GM19023 (cell line): ENCODE measurements around the gene PAOX.
"Not testable (repeated sequence)": the region's sequence is repeated elsewhere in the genome, so short reads cannot be mapped to it uniquely, and the experiment has no call there.

ENCODE experiments used
- ATAC-seq: cut with Tn5 transposase; IDR thresholded peaks from one replicate; pipeline ENCODE4 v1.9.1; 2021; ENCODE audit warnings: mild to moderate bottlenecking, moderate library complexity; ENCODE audit not compliant: unreplicated experiment

Gene PAOX

DNA sequence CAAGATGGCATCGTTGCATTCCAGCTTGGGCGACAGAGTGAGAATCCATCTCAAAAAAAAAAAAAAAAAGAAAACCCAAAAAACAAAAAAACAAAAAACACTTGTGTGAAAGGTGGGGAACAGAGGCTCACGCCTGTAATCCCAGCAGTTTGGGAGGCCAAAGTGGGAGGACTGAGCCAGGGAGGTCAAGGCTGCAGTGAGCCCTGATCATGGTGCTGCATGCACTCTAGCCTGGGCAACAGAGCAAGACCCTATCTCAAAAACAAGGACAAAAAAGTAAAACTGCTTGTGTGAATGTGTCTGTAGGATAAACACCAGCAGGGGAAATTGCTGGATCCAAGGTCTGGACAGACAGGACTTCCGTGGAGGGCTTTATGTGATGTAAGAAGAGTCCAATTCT is 4.5 kb downstream of the PAOX start:
- ATAC-seq, result no peak

DNA sequence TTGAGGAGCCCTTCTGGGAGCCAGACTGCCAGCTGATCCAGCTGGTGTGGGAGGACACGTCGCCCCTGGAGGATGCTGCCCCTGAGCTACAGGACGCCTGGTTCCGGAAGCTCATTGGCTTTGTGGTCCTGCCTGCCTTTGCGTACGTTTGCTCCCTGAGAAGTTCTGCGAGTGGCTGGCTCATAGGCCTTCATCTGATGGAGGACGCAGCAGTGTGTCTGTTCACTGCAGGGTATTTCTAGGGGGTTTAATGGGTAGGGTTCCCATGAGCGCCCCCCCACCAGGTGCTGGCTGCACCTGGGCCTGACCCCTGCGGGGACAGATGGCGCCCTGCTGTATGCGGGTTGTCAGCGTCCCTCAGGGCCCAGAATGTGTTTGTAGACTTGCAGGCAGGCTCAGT is 5.0 kb downstream of the PAOX start:
- no peak for ATAC-seq

GRCh38 chr10:133385214-133385613 is 6.2 kb downstream of the PAOX start:
- no peak for ATAC-seq

DNA sequence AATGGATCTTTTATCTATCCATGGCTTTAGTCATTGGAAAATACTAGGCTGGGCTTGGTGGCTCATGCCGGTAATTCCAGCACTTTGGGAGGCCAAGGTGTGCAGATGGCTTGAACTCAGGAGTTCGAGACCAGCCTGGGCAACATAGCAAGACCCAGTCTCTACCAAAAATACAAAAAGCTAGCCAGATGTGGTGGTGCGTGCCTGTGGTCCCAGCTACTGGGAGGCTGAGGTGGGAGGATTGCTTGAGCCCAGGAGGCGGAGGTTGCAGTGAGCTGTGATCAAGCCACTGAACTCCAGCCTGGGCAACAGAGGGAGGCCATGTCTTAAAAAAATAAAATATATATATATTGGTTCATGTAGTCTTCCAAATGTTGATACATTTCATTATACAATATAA is 7.9 kb downstream of the PAOX start:
- not testable (repeated sequence) for ATAC-seq

DNA sequence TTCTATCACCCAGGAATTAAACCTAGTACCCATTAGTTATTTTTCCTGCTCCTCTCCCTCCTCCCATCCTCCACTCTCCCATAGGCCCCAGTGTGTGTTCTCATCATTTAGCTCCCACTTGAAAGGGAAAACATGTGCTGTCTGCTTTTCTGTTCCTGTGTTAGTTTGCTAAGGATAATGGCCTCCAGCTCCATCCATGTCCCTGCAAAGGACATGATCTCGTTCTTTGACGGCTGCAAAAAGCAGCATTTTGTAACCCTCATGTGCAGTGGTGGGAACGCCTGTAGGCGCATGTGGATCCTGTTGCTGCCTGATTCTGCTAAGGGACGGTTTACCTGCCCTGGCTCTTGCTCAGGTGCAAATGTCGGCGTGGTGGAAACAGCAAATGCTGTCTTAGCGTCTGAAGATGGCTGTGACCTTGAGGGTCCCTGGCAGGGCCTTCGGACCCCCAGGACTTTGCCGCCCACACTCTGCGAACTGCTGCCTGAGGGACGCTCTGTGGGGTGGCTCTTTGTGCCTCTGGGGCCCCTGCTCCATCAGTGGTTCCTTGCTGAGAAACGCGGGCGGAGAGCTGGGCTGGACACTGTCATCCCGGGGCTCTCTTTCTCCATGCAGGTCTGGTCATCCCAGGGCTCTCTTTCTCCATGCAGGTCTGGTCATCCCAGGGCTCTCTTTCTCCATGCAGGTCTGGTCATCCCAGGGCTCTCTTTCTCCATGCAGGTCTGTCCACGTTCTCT is 9.3 kb downstream of the PAOX start:
- ATAC-seq, result peak; percentile 1

- peak; percentile 82 for ATAC-seq
Observed at GRCh38 chr10:133388973-133389818, 10.1 kb downstream of the PAOX start.

- no peak for ATAC-seq
Observed at GRCh38 chr10:133390597-133391248, 11.7 kb downstream of the PAOX start.

GRCh38 chr10:133391249-133391635 is 12.2 kb downstream of the PAOX start:
- no peak for ATAC-seq

- ATAC-seq, result no peak
Observed at GRCh38 chr10:133391761-133392518, 12.9 kb downstream of the PAOX start.

DNA sequence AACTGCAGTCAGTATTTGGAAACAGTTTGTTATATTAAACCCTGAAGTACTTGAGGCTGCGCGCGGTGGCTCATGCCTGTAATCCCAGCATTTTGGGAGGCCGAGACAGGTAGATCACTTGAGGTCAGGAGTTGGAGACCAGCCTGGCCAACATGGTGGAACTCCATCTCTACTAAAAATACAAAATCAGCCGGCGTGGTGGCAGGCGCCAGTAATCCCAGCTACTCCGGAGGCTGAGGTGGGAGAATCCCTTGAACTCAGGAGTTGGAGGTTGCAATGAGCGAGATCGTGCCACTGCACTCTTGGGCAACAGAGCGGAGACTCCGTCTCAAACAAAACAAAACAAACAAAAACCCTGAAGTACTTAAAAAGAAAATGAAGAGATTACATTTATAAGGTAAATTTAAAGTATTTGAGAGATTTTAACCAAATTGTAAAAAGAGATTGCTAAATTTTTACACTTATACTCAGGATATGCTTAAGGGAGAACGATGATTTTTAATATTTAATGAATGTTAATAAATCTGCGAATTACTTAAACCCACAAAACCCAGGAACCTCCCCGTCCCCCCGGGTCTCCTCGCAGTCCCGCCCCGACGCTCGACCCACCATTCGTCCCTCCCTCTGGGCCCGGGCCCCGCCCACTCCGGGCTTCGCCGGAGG is 14.5 kb downstream of the PAOX start:
- no peak for ATAC-seq

GRCh38 chr10:133394064-133394663 is 15.1 kb downstream of the PAOX start, which contains the start of gene MTG1:
TSS of gene MTG1 (plus strand) at chr10:133394157. CDS start at chr10:133394221, 64 bp downstream.
- ATAC-seq, result peak; percentile 73

- no peak for ATAC-seq
Observed at GRCh38 chr10:133394801-133395221, 15.7 kb downstream of the PAOX start.

DNA sequence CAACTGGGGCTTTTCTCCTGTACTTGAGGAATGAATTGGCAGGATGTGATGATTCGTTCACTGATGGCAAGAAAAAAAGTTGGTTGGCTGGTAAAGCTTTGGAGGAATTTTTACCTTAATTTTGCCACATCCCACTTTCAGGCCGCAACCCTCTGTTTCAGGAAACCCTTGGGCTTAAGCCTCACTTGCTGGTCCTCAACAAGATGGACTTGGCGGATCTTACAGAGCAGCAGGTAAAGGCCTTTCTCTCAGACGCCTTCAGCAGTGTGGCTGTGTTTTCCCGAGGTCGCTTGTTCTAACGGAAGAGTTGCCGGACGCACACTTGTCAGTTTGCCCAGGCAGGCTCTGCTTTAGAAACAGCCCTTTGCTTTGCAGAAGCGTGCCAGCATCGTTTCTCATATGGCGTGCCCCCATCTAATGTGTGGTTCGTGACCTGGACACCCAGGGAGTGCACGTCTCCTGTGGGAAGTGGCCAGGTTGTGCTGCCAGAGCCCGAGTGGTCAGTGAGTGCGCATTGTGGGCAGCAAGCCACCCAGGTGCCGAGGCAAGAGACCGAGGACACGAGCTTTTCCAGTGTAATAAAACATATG is 17.1 kb downstream of the PAOX start:
- ATAC-seq, result no peak

GRCh38 chr10:133397938-133398337 is 18.9 kb downstream of the PAOX start:
- ATAC-seq, result no peak

DNA sequence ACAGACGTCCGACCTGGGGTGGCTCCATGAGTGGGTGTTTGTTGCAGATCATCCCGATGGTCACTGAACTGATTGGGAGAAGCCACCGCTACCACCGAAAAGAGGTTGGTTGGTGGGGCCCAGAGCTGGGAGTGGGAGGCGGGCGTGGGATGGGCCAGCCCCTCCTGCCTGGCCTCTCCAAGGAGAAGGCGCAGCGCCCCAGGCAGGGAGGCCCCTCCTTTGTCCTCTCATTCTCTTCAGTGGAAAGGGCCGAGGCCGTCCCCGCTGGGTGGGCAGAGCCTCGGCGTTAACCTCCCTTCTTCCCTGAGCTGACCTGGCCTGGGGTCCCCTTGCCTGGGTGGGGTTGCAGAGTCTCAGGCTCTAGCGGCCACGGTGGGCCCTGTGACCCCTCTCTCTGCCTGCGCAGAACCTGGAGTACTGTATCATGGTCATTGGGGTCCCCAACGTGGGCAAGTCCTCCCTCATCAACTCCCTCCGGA is 20.1 kb downstream of the PAOX start:
- ATAC-seq, result no peak

DNA sequence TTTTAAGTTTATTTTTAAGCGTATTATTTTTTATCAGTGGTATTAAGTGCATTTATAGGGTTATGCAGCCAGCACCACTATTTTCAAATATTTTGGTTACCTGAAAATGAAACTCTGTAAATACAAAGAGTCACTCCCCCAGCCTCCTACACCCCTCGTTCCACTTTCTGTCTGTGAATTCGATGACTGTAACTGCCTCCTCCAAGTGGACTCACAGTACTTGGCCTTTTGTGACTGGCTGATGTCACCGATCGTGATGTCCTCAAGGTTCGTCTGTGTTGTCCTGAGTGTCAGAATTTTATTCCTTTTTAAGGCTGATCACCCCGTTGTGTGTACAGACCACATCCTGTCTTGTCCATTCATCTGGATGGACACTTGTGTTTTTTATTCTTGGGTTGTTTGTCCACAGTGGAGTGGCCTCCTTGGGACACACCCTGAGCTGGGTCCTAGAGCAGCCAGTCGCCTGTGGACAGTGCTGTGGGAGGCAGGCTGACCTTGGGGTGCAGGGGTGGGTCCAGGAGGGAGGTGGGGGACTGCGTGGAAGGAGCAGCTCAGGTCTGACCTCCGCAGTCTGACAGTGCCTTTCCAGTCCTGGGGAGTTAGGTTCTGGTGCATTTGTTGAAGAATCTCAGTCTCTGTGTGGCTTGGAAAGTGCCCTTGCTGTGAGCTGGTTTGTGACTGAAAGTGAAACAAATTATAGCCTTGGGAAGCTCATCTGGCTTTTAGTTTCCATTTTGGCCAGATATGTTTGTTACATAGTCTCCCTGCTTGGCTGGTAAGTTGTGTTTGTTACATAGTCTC is 21.8 kb downstream of the PAOX start:
- peak; percentile 73 for ATAC-seq

DNA sequence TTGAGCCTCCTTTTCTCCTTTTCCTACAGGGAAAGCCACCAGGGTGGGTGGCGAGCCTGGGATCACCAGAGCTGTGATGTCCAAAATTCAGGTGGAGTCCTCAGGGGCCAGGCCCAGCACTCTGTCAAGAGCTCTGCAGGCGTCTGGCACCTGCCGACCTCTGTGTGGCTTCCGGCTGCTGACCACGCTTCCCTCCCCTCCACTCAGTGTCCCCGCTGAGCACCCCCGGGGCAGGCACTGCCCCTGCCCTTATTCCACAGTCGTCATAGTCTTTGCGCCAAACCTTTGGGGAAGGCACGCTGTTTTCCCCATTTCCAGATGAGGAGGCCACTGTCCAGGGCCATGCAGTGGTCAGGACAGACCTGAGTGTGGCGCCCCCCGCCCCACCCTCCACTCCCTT is 22.4 kb downstream of the PAOX start:
- peak; percentile 13 for ATAC-seq

DNA sequence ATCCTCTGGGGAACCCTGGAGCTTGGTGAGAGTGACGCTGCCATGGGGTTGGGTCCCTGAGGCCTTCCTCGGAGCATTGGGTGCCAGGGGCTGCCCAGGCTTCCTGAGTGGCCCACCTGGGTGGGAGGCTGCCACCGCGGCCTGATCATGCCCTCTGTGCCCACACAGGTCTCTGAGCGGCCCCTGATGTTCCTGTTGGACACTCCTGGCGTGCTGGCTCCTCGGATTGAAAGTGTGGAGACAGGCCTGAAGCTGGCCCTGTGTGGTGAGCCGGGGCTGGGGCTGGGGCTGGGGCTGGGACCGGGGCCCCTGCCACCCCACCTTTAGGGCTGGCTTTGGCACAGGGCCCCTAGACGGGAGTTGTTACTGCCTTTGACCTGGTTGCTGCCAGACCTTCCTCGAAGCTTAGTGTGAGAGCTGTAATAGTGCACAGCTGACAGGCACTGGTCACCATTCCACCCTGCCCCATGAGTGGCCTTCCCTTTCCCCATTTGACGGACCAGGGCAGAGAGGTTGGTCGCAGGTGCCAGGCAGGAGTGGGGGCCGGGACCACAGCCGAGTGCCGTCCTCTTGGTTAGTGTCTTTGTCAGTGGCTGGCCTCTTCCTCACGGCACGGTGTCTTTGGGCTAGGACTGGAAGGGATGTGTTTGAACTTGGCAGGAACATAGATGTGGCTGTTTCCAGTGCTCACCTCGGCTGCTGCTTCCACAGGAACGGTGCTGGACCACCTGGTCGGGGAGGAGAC is 23.1 kb downstream of the PAOX start:
- no peak for ATAC-seq
